ENCODE data around the gene ERI2. TPM values are rescaled to one million over a fixed set of nuclear protein-coding genes. Genes with fewer than 3 reads are reported as not detected.
A peak's percentile ranks its signal among the peaks of the same experiment; 100 is the strongest.

ERI2 gene
- total RNA-seq, 2 experiments from 2014 or later = 0.25 to 0.45 TPM

DNA sequence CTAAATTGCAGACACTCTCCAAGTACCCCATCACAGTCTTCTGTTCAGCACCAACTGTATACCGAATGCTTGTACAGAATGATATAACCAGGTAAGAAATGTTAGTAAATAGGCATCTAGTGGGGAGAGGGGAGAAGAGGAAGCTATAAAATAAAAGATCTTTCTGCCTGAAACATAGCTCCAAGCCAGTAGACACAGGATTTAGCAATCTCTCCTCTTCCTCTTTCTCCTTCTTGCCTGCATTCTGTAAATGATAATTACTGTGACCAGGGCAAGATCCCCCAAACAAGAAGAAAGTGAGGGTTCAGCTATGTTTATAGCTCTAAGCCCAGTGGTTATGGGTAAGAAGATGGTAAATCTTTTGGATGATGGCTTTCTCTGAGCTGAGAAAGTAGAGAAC lies 24.6 kb downstream of the ERI2 start:
- Mint-ChIP-seq H3K4me3 (no peak overlapping the region), H3K4me1 (ENCODE audit: low read depth) (no peaks in the 10 kb centered on the region), H3K27me3 (no peaks in the 10 kb centered on the region), H3K9me3 (no peaks in the 10 kb centered on the region), H3K36me3 (ENCODE audit: low read depth) (peaks cover 24% of the 10 kb centered on the region), H3K27ac (no peak overlapping the region)
- CTCF ChIA-PET = no interaction called here
- no peak for ATAC-seq (ENCODE audit: poor library complexity)
- Histone ChIP-seq H3K4me3 (ENCODE audit: low read length) (no peak overlapping the region), H3K27ac (ENCODE audit: low read depth in 1 of 2, low read length in 2 of 2) (no peak overlapping the region), H3K4me1 (ENCODE audit: insufficient read depth, low read length) (no peaks in the 10 kb centered on the region), H3K36me3 (ENCODE audit: insufficient read depth, low read length) (no peaks in the 10 kb centered on the region), H3K9me3 (ENCODE audit: control insufficient read depth in 1 of 2, insufficient read depth in 1 of 2, low read length in 2 of 2) (no peaks in the 10 kb centered on the region), H3K27me3 (ENCODE audit: control insufficient read depth in 1 of 2, insufficient read depth in 2 of 2, low read length in 2 of 2) (no peaks in the 10 kb centered on the region)
- no peak for DNase-seq
- intact Hi-C loops (cut with DNase I, micrococcal nuclease) = no loop called here
- TF ChIP-seq, protein P1, sequence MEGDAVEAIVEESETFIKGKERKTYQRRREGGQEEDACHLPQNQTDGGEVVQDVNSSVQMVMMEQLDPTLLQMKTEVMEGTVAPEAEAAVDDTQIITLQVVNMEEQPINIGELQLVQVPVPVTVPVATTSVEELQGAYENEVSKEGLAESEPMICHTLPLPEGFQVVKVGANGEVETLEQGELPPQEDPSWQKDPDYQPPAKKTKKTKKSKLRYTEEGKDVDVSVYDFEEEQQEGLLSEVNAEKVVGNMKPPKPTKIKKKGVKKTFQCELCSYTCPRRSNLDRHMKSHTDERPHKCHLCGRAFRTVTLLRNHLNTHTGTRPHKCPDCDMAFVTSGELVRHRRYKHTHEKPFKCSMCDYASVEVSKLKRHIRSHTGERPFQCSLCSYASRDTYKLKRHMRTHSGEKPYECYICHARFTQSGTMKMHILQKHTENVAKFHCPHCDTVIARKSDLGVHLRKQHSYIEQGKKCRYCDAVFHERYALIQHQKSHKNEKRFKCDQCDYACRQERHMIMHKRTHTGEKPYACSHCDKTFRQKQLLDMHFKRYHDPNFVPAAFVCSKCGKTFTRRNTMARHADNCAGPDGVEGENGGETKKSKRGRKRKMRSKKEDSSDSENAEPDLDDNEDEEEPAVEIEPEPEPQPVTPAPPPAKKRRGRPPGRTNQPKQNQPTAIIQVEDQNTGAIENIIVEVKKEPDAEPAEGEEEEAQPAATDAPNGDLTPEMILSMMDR (IDR thresholded peaks at IDR 0.05) = no peak
- POLR2A ChIA-PET = no interaction called here

DNA sequence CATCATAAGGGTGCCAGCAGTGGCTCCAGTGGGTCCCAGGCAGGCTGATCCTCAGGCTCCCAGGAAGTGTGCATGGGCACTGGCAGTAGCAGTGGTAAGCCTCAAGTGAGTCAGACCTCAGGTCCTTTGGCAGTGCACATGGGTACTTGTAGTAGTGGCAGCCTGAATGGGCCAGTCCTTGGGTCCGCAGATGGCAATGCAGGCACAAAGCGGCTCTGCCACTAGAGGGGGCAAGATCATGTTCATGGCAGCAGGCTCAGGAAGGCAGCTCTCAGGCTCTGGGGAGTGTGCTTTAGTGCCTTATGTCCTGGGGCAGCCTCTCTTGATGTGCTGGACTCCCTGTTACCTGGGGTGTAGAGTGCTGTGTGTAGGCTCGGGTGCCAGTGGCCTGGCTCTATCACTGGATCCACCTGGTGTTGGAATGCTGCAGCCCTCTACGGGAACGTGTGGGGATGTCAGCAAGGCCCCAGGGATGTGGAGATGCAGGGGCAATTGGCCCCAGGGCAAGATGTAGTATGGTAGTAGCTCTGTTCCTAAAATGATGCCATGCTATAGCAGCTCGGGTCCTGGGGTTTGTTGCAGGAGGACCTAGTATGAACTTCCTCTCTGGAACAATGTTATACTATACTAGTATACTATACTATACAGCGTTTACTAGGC lies 31.4 kb downstream of the ERI2 start:
- intact Hi-C loops (cut with DNase I, micrococcal nuclease) = no loop called here
- no peaks in the 10 kb centered on the region for H3K4me1 ChIP-seq (ENCODE audit: insufficient read depth, low read length)
- POLR2A ChIA-PET = no interaction called here
- no peak overlapping the region for H3K4me3 ChIP-seq (ENCODE audit: low read length)
- DNase-seq (peak; percentile 18 to 71 (median 47)), ATAC-seq (ENCODE audit: poor library complexity) (peak; percentile 67)
- CTCF ChIA-PET = interaction anchor here (0.6 kb wide), 1 partner anchor 162 kb away, joined by 3 read pairs; no protein-coding TSS in a partner anchor
- TF ChIP-seq, protein P1 (IDR thresholded peaks at IDR 0.05) = peak; percentile 31
- Mint-ChIP-seq H3K4me1 (ENCODE audit: low read depth) (no peaks in the 10 kb centered on the region), H3K27me3 (no peaks in the 10 kb centered on the region), H3K4me3 (no peak overlapping the region), H3K9me3 (no peaks in the 10 kb centered on the region), H3K27ac (no peak overlapping the region), H3K36me3 (ENCODE audit: low read depth) (peaks cover 13% of the 10 kb centered on the region)
- H3K9me3 ChIP-seq (ENCODE audit: control insufficient read depth in 1 of 2, insufficient read depth in 1 of 2, low read length in 2 of 2) = no peaks in the 10 kb centered on the region
- H3K27me3 ChIP-seq (ENCODE audit: control insufficient read depth in 1 of 2, insufficient read depth in 2 of 2, low read length in 2 of 2) = no peaks in the 10 kb centered on the region
- H3K27ac ChIP-seq (ENCODE audit: low read depth in 1 of 2, low read length in 2 of 2) = no peak overlapping the region
- no peaks in the 10 kb centered on the region for H3K36me3 ChIP-seq (ENCODE audit: insufficient read depth, low read length)

DNA sequence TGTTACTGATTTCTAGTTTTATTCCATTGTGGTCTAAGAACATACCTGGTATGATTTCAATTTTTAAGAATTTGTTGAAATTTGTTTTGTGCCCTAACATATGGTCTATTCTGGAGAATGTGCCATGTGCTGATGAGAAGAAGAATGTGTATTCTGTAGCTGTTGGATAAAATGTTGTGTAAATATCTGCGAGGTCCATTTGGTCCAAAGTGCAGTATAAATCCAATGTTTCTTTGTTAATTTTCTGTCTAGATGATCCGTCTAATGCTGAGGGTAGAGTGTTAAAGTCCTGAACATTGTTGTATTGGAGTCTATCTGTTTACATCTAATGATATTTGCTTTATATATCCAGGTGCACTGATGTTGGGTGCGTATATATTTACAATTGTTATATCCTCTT lies 32.6 kb downstream of the ERI2 start:
- intact Hi-C loops (cut with DNase I, micrococcal nuclease) = no loop called here
- DNase-seq = no peak
- Histone ChIP-seq H3K4me3 (ENCODE audit: low read length) (no peak overlapping the region), H3K36me3 (ENCODE audit: insufficient read depth, low read length) (no peaks in the 10 kb centered on the region), H3K4me1 (ENCODE audit: insufficient read depth, low read length) (no peaks in the 10 kb centered on the region), H3K27ac (ENCODE audit: low read depth in 1 of 2, low read length in 2 of 2) (no peak overlapping the region), H3K27me3 (ENCODE audit: control insufficient read depth in 1 of 2, insufficient read depth in 2 of 2, low read length in 2 of 2) (no peaks in the 10 kb centered on the region), H3K9me3 (ENCODE audit: control insufficient read depth in 1 of 2, insufficient read depth in 1 of 2, low read length in 2 of 2) (no peaks in the 10 kb centered on the region)
- Mint-ChIP-seq H3K27ac (no peak overlapping the region), H3K27me3 (no peaks in the 10 kb centered on the region), H3K9me3 (no peaks in the 10 kb centered on the region), H3K36me3 (ENCODE audit: low read depth) (peaks cover 13% of the 10 kb centered on the region), H3K4me1 (ENCODE audit: low read depth) (no peaks in the 10 kb centered on the region), H3K4me3 (no peak overlapping the region)
- TF ChIP-seq, protein P1 (IDR thresholded peaks at IDR 0.05) = no peak
- CTCF ChIA-PET = no interaction called here
- POLR2A ChIA-PET = interaction anchor here (0.7 kb wide), 1 partner anchor 26 kb away, joined by 3 read pairs; no protein-coding TSS in a partner anchor
- no peak for ATAC-seq (ENCODE audit: poor library complexity)
